Measurements from ENCODE around the gene SORCS1. TPM values are rescaled to one million over a fixed set of nuclear protein-coding genes. Genes with fewer than 3 reads are reported as not detected.

The SORCS1 gene
- total RNA-seq = 16.7 TPM

- FAIRE-seq (no peak), DNase-seq (ENCODE audit: low spot score in 2 of 2) (peak; percentile 47 to 59)
Observed at GRCh38 chr10:107163881-107164861, at the start of gene SORCS1. TSS of gene SORCS1 (minus strand) at chr10:107164706.

DNA sequence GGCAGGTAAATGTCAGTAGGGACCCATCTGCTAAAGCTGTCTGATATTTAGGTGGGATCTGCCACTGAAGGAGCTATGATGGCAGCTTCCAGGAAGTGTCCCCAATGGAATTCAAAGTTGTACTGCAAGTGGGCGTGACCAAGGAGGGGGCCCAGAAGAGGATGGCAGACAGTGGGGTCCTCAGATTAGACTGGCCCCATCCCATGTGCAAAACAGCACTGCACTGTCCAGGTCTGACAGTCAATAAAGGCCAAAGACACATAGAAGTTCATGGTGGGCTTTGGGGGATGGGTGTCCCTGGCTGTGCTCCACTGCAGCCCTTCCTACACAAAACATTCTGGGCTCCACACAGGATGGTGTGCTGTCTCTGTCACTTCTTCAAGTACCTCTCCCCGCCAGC is 49.8 kb upstream of the SORCS1 start:
- no peak for FAIRE-seq
- DNase-seq (ENCODE audit: low spot score in 2 of 2) = no peak

DNA sequence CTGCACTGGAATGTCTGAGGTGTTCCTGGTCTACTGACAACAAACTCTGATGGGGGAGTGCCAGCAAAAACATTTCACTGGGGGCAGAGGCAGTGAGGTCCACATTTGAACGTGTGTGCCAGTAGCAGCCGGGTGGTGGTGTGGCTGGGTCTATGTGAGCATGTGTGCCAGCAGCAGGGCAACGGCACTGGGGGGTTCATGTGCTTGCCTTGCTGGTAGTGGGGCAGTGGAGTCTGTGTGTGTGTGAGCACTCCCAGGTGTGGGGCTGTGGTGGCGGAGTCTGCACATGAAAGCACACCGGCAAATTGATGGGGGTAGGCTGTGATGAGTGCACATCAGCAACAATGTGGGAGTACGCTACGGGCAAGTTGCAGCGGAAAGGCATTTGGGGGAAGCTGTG is 49.4 kb upstream of the SORCS1 start:
- no peak for FAIRE-seq
- DNase-seq (ENCODE audit: low spot score in 2 of 2) = no peak

DNA sequence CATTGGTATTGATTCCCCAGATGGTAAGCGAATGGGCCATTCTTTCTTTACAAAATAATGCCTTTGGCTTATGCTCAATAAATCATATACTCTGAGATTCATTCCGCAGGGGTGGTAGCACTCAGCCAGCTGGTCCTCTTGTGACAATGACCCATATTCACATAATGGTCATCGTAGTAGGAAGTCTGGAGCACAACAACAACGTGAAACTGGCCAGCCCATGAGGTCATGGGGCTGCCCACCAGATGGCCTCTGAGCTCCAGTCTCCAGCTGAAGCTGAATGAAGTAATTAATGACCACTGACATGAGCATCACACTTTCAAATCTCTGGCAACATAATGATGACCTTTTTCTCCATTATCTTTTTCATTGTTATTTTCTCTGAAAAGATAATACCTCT is 42.3 kb upstream of the SORCS1 start:
- DNase-seq (ENCODE audit: low spot score in 2 of 2) (no peak), FAIRE-seq (no peak)

- FAIRE-seq (no peak), DNase-seq (ENCODE audit: low spot score in 2 of 2) (no peak)
Observed at GRCh38 chr10:107169516-107169915, 5.0 kb upstream of the SORCS1 start.

- FAIRE-seq = no peak
Observed at GRCh38 chr10:107168738-107169137, 4.2 kb upstream of the SORCS1 start.

DNA sequence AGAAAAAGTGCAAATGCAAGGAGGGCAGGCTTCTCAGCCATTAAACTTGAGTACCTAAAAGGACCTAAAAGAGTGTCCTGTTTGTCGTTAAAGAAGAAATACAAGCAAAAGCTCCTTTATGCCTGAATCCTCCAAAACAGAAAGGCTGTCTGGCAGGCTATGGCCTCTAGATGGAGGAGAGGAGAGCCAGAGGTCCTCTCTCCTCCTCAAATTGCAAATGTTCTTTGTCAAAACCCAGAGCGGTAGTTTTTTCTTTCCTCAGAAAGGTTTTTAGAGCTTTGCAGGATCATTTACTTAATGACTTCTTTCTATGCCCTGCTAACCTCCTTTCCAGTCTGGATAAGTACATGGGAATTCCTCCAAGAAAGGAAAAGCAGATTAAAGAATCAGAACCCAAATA is 1.9 kb upstream of the SORCS1 start:
- no peak for DNase-seq (ENCODE audit: low spot score in 2 of 2)
- FAIRE-seq = no peak

More at GRCh38 chr10:107168738-107169137, 4.2 kb upstream of the SORCS1 start:
- DNase-seq (ENCODE audit: low spot score in 2 of 2) = no peak

DNA sequence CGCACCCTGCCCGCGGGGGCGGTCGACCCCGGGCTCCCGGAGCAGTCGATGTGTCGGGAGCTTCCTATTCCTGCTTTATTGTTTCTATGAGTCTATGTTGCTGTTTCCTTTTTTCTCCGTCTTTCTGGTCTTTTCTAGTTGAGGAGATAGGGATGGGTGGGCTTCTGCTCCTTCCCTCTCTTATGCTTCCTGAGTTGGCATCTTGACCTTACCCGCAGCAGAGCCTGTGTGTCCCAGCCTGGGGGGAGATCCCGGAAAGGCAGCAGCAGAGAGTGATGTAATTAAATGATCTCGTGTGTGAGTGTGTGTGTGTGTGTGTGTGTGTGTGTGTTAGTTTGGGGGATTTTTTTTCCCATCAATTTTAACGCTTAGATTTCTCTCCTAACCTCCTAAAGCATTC is 486 bp upstream of the SORCS1 start:
- DNase-seq (ENCODE audit: low spot score in 2 of 2) = peak in 1 of 2 donors; percentile 8
- no peak for FAIRE-seq

- FAIRE-seq = no peak
Observed at GRCh38 chr10:107163076-107163855, 1.2 kb downstream of the SORCS1 start.

DNA sequence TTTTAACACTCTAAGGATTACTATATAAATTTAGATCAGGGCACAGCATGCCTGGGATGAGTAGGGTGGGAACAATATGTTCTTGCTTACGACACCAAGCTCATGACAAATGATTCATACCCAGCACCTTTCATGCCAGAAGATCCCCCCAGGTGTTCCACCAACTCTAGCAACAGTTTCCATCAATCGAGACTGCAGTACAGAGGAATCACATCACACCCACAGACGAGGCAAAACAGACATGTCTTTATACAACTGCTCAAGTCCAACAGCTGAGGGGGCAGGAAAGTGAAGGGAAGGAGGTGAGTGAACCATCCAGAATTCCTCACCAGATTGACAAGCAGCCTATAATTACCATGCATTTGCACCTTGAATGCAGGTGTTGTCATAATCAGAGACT is 3.6 kb downstream of the SORCS1 start:
- DNase-seq (ENCODE audit: low spot score in 2 of 2) = peak in 1 of 2 donors; percentile 8
- no peak for FAIRE-seq

More at GRCh38 chr10:107163076-107163855, 1.2 kb downstream of the SORCS1 start:
- peak in 1 of 2 donors; percentile 12 for DNase-seq (ENCODE audit: low spot score in 2 of 2)

DNA sequence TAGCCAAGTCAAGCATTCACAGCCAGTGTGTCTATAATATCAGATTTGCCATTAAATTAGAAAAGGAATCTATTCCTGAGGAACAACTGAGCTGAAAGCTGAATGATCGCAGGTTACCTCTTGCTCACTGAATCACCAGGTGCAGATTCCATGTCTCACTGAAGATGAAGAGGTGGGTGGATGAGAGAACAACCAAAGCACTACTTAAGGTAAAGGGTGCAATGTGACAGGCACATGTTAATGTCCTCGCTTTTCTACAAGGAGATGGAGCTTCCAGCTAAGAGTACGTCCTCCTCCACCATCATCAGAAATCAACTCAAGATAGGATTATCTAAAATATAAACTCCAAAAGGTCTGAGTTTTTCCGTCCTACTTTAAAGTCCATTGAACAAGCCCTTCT is 4.6 kb downstream of the SORCS1 start:
- DNase-seq (ENCODE audit: low spot score in 2 of 2) (no peak), FAIRE-seq (no peak)

DNA sequence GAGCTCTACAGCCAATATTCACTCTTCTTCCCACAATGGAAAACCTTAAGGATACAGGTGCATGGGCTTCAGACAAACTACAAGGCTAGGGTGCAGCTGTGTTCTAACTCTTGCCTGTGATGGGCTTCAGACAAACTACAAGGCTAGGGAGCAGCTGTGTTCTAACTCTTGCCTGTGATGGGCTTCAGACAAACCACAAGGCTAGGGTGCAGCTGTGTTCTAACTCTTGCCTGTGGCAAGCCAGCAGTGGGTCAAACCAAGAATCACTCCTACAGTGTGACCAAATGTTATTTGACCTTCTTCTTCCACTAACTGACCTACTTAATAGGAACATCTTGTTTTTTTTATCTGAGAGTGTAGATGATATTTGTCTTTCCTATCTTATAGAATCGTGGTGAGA is 7.4 kb downstream of the SORCS1 start:
- no peak for FAIRE-seq
- DNase-seq (ENCODE audit: low spot score in 2 of 2) = no peak

DNA sequence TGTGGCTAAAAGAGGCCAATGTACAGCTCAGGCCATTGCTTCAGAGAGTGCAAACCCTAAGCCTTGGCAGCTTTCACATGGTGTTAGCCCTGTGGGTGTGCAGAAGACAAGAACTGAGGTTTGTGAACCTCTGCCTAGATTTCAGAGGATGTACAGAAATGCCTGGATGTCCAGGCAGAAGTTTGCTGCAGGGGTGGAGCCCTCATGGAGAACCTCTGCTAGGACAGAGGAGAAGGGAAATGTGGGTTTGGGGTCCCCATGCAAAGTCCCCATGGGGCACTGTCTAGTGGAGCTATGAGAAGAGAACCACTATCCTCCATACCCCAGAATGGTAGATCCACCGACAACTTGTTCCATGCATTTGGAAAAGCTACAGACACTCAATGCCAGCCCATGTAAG is 12.4 kb downstream of the SORCS1 start:
- FAIRE-seq (no peak), DNase-seq (ENCODE audit: low spot score in 2 of 2) (no peak)

GRCh38 chr10:107148906-107149305 is 15.6 kb downstream of the SORCS1 start:
- no peak for FAIRE-seq
- DNase-seq (ENCODE audit: low spot score in 2 of 2) = no peak

DNA sequence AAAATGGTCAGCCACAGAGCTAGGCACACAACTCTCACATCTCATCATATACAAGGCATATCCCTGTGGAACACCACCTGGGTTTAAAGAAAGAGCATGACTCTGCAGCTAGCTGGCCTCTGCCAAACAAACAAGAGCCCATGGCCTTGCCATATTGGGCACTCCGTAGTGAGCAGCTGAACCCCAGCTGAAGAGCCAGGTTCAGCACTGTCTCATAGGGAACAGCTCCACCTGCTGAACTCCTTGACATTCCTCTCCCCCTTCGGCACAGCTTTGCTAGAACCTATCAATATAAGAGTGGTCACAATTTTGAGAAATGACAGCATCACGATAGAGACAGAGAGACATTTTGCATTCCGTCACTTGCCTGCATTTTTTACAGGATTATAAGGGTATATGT is 20.0 kb downstream of the SORCS1 start:
- DNase-seq (ENCODE audit: low spot score in 2 of 2) (no peak), FAIRE-seq (no peak)

GRCh38 chr10:107141524-107142061 is 22.9 kb downstream of the SORCS1 start:
- FAIRE-seq (no peak), DNase-seq (ENCODE audit: low spot score in 2 of 2) (no peak)

DNA sequence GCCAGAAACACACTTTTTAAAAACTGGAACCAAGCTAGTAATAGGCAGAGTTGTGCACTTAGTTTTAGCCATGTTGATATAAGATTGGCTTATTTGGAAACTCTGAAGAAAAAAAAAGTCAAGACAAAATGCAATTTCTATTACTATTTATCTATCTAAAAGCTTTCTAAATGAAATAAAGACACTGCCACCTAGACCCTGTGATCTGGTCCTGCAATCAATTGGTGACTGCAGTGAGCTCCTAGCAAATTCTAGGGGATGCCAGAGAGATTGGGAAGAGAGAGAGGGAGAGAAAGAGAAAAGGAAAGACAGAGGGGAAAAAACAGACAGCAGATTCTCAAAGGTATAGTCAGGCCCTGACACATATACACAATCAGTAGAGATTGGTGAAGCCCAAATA is 25.3 kb downstream of the SORCS1 start:
- DNase-seq (ENCODE audit: low spot score in 2 of 2) (no peak), FAIRE-seq (no peak)

GRCh38 chr10:107133656-107134055 is 30.9 kb downstream of the SORCS1 start:
- FAIRE-seq (no peak), DNase-seq (ENCODE audit: low spot score in 2 of 2) (no peak)

- DNase-seq (ENCODE audit: low spot score in 2 of 2) (no peak), FAIRE-seq (no peak)
Observed at GRCh38 chr10:107129000-107129399, 35.5 kb downstream of the SORCS1 start.

DNA sequence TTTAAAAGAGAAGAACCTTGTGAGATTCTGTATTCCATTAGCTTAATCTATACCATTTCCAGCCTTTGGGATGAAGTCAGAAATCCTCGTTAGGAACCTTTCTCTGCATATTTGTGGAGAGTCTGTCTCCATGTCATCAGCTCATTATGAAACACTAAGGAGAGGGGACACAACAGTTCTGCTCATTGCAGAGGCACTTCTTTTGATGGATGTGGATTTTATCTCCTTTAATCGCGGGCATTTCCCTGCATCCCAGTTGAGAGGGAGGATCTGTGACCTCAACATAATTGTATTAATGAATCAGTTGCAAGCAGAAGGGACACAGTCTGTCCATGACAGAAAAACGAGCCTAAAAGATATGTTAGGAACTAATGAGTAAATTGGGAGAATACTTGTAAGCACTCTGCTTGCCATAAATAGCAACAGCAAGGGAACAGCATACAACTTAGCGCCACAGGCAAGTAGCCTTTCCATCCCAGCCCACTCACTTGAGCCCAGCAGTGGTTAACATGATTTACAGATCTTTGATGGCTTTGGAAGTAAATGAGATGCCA is 37.9 kb downstream of the SORCS1 start:
- DNase-seq (ENCODE audit: low spot score in 2 of 2) (no peak), FAIRE-seq (no peak)

DNA sequence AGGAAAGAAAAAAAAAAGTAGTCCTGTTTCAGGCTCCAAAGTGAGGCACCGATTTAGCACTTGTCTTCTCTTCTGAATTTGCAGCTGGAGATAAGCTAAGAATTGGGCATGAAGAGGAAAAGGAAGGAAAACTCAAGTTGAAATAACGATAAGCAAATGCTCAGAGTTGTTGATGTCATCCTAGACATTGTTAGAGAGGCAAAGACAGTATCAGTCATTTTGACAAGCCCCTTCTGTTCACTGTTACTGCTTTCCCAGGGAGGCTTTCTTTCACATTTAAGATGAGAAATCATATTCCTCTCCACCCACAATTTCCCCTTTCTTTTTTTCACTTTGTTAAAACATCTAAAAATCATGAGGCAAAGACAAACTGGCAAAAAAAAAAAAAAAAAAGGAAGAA is 41.8 kb downstream of the SORCS1 start:
- FAIRE-seq = no peak
- no peak for DNase-seq (ENCODE audit: low spot score in 2 of 2)
